ENCODE measurements around the gene MEF2D.

The MEF2D gene

GRCh38 chr1:156427957-156428356 lies 72.6 kb downstream of the MEF2D start:
- peaks cover 92% of the 10 kb centered on the region for H3K27me3 ChIP-seq (replicated peaks)
- H3K36me3 ChIP-seq (replicated peaks) = no peaks in the 10 kb centered on the region
- TF ChIP-seq, protein P1, sequence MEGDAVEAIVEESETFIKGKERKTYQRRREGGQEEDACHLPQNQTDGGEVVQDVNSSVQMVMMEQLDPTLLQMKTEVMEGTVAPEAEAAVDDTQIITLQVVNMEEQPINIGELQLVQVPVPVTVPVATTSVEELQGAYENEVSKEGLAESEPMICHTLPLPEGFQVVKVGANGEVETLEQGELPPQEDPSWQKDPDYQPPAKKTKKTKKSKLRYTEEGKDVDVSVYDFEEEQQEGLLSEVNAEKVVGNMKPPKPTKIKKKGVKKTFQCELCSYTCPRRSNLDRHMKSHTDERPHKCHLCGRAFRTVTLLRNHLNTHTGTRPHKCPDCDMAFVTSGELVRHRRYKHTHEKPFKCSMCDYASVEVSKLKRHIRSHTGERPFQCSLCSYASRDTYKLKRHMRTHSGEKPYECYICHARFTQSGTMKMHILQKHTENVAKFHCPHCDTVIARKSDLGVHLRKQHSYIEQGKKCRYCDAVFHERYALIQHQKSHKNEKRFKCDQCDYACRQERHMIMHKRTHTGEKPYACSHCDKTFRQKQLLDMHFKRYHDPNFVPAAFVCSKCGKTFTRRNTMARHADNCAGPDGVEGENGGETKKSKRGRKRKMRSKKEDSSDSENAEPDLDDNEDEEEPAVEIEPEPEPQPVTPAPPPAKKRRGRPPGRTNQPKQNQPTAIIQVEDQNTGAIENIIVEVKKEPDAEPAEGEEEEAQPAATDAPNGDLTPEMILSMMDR (IDR thresholded peaks at IDR 0.05; ENCODE audit: low read depth, low read length, missing control alignments) = no peak
- H3K27ac ChIP-seq = no peak overlapping the region
- H3K4me3 ChIP-seq (ENCODE audit: low read depth, low read length) = no peak overlapping the region
- in situ Hi-C loops (cut with HindIII; ENCODE audit: low pct_ligation_motif_present, low sequenced_read_pairs) = no loop called here
- no peak for DNase-seq

DNA sequence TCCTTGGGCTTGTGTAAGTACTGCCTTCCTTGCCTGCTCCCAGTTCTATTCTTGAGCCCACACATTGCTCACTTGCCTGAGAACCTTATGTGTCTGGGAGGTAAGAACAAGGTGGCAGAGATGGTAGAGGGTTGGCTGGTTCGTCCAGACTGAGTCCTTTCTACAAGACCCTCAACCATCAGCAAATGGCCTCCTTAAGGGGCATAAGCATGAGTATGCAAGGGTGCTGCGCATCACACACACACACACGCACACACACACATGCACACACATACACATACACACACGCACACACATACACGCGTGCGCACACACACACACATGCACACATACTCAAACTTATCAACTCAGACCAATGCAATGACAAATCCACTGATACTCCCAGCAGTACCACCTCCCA lies 74.6 kb downstream of the MEF2D start:
- TF ChIP-seq, protein P1 (IDR thresholded peaks at IDR 0.05; ENCODE audit: low read depth, low read length, missing control alignments) = no peak

GRCh38 chr1:156424806-156425432 lies 75.7 kb downstream of the MEF2D start:
- no peak overlapping the region for H3K4me3 ChIP-seq (ENCODE audit: low read depth, low read length)
- H3K27ac ChIP-seq = no peak overlapping the region
- peaks cover 96% of the 10 kb centered on the region for H3K27me3 ChIP-seq (replicated peaks)
- H3K36me3 ChIP-seq (replicated peaks) = no peaks in the 10 kb centered on the region
- in situ Hi-C loops (cut with HindIII; ENCODE audit: low pct_ligation_motif_present, low sequenced_read_pairs) = no loop called here
- TF ChIP-seq, protein P1 (IDR thresholded peaks at IDR 0.05; ENCODE audit: low read depth, low read length, missing control alignments) = no peak
- no peak for DNase-seq

More for the DNA sequence above, 74.6 kb downstream of the MEF2D start:
- Histone ChIP-seq H3K27ac (no peak overlapping the region), H3K4me3 (ENCODE audit: low read depth, low read length) (no peak overlapping the region), H3K27me3 (replicated peaks) (peaks cover 94% of the 10 kb centered on the region), H3K36me3 (replicated peaks) (no peaks in the 10 kb centered on the region)
- in situ Hi-C loops (cut with HindIII; ENCODE audit: low pct_ligation_motif_present, low sequenced_read_pairs) = no loop called here
- DNase-seq = no peak

DNA sequence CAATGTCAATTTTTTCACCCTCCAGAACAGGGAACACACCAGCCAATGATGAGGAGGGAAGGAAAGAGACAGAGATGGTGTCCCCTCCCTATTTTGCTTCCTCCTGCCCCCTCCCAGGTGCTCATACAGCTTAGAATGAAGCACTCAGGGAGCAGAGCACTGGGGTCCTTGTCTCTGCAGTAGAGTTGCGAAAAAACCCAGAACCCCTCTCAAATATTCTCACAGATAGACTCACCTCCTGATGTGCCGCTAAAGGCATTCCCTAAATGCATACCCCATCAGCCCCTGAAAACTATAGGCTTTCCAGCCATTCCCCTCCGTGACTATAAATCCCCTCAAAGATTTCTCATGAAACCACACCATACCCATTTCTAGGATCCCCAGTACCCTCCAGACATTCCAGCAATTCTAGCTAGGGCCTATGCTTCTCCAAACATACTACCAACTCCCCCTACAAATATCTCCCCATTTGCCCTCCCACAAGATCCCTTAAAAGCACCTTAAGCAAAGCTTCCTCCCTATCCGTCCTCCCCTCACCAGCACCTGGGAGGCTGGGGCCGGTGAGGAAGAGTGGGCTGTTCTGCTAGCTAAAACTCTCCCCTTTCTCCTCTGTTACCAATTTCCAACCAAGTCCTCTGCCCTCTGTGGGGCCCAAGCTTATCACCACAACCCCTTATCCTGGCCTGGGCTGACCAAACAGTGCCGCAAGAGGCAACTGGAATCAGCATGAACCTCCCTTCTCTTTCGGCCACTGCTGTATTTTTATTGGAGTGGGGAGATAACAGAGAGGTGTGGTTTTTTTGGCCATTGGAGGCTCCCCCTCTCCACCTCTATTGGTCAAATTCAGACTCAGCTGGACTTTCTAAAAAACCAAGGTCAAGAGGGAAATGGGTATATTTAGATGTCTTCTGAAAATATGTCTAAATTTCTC lies 76.9 kb downstream of the MEF2D start:
- in situ Hi-C loops (cut with HindIII; ENCODE audit: low pct_ligation_motif_present, low sequenced_read_pairs) = no loop called here
- no peak overlapping the region for H3K27ac ChIP-seq
- peaks cover 96% of the 10 kb centered on the region for H3K27me3 ChIP-seq (replicated peaks)

GRCh38 chr1:156422602-156423091 lies 77.9 kb downstream of the MEF2D start:
- in situ Hi-C loops (cut with HindIII; ENCODE audit: low pct_ligation_motif_present, low sequenced_read_pairs) = no loop called here
- Histone ChIP-seq H3K36me3 (replicated peaks) (no peaks in the 10 kb centered on the region), H3K4me3 (ENCODE audit: low read depth, low read length) (no peak overlapping the region), H3K27ac (no peak overlapping the region), H3K27me3 (replicated peaks) (peaks cover 93% of the 10 kb centered on the region)
- DNase-seq = no peak
- TF ChIP-seq, protein P1 (IDR thresholded peaks at IDR 0.05; ENCODE audit: low read depth, low read length, missing control alignments) = no peak

More for the DNA sequence above, 76.9 kb downstream of the MEF2D start:
- Histone ChIP-seq H3K4me3 (ENCODE audit: low read depth, low read length) (no peak overlapping the region), H3K36me3 (replicated peaks) (no peaks in the 10 kb centered on the region)
- TF ChIP-seq, protein P1 (IDR thresholded peaks at IDR 0.05; ENCODE audit: low read depth, low read length, missing control alignments) = no peak
- no peak for DNase-seq
